T47D (cell line): Measurements from ENCODE around the gene DPYD.

Experiments
- DNase-seq, 2 experiments: peaks; one replicate each; pipeline versions ENCODE4 v3.0.0 to v3.0.0-alpha.2; 2011 to 2012; ENCODE audit warnings: low read depth in 1 of 2, low spot score in 1 of 2
- JUND ChIP-seq: IDR thresholded peaks from 2 replicates; pipeline ENCODE4 v1.6.1; 2012; ENCODE audit warnings: low read depth
- in situ Hi-C: cut with HindIII; loops from 2 replicates; pipeline ENCODE4 v1.10.0; 2016; ENCODE audit warnings: low sequenced_read_pairs, low pct_unique_long_range_greater_than_20kb

DPYD gene

GRCh38 chr1:97632776-97633175 lies 288.1 kb downstream of the DPYD start:
- TF ChIP-seq JUND: no peak
- in situ Hi-C loops: no loop called here
- DNase-seq: no peak

DNA sequence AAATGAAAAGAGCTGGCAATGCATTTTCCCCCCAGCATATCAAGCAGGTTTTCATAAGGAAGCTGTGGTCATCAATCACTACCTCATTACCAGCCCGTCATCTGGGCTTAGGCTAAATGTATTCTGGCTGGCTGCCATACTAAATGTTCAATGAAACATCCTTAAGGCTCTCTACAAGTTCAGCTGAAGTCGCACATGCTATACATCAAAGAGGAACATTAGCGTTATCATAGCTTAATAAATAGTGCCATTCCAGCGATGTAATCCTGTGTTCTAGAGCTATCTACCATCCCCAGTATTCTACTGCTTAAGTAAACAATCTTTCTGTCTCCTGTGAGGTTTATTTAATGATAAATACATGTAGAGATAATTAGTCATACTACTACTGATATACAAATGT lies 288.8 kb downstream of the DPYD start:
- no peak for DNase-seq
- no peak for TF ChIP-seq JUND
- in situ Hi-C loops: no loop called here

DNA sequence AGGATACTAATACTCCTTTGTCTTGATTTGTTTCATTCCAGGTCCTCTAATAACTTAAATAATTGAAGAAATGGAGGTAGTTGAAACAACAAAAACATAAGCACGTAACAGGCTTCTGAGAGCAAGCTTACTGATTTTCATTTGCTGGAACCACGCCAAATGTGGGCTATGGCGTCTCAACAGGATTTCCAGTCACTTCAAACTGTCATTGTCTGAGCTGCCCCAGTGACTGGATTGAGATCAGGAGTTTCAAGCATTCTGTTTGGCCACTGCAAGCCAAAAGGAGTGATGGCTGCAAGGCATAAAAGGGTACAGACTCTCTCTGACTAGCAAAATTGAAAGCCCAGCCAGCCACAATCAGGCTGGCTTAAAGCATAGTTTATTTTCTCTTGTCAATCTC lies 289.9 kb downstream of the DPYD start:
- in situ Hi-C loops: no loop called here
- TF ChIP-seq JUND: no peak
- no peak for DNase-seq

DNA sequence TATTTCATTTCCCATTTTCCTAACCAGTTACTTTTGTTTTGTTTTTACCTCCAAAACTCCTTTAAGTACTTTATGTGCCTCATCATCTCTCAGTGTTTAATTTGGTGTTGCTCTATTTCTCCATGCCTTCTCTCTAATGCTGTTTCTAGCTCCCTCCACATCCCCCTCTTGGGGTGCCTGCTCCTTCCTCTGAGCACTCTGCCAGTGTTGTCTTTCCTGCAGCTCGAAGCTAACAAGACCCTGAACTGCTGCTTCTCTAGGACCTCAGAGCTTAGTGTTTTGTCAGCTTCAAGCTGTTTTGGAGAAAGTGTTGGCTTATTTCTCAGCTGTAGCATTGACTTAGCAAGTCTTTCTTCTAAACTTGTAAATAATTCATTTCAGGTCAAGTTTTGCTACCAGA lies 290.6 kb downstream of the DPYD start:
- in situ Hi-C loops: no loop called here
- no peak for DNase-seq
- TF ChIP-seq JUND: no peak

GRCh38 chr1:97623220-97623619 lies 297.6 kb downstream of the DPYD start:
- no peak for TF ChIP-seq JUND
- in situ Hi-C loops: no loop called here
- no peak for DNase-seq

- no peak for DNase-seq
- TF ChIP-seq JUND: no peak
- in situ Hi-C loops: no loop called here
Measured at GRCh38 chr1:97621955-97622354, 298.9 kb downstream of the DPYD start.

GRCh38 chr1:97619706-97620105 lies 301.1 kb downstream of the DPYD start:
- no peak for TF ChIP-seq JUND
- no peak for DNase-seq
- in situ Hi-C loops: no loop called here

- no peak for DNase-seq
- in situ Hi-C loops: no loop called here
- no peak for TF ChIP-seq JUND
Measured at GRCh38 chr1:97610748-97611147, 310.1 kb downstream of the DPYD start.

DNA sequence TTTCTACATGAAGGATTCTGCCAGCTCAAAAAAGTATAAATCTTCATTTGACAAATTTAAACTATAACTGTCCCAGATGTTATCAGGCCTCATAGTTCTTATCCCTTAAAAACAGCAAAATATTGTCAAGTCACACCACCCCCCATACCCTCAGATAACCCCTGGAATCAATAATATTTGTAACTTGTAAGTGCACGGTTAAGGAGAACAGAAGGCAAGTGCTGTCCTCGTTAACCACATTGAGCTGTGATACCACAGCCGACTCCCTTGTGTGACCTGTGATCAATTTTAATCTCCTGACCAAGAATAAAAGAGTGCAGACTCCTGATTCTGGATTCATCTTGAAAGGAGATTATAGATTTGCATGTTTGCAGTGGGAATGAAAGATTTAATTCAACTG lies 310.7 kb downstream of the DPYD start:
- no peak for TF ChIP-seq JUND
- DNase-seq: no peak
- in situ Hi-C loops: no loop called here

- DNase-seq: no peak
- in situ Hi-C loops: no loop called here
- no peak for TF ChIP-seq JUND
Measured at GRCh38 chr1:97608272-97608671, 312.6 kb downstream of the DPYD start.

DNA sequence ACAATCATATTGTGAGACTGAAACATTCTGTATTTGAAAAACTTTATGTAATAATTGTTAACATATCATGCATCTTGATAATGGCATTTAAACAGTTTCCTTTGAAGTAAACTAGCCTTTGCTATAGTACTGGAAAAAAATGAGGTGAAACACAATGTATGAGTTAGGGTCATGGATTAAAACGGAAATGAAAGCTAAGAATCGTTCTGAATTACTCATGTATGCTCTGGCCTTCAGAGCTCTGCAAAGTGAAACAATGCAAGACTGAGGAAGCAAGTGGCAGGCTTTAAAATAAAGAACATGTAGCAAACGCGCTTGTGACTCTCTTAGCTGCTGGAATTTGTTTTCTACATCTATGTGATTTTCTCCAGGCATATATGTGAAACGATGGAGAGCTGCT lies 317.1 kb downstream of the DPYD start:
- TF ChIP-seq JUND: no peak
- in situ Hi-C loops: no loop called here
- no peak for DNase-seq

- in situ Hi-C loops: no loop called here
- DNase-seq: no peak
- no peak for TF ChIP-seq JUND
Measured at GRCh38 chr1:97603218-97603617, 317.6 kb downstream of the DPYD start.

GRCh38 chr1:97599447-97599846 lies 321.4 kb downstream of the DPYD start:
- DNase-seq: no peak
- in situ Hi-C loops: no loop called here
- TF ChIP-seq JUND: no peak

GRCh38 chr1:97593192-97593591 lies 327.6 kb downstream of the DPYD start:
- in situ Hi-C loops: no loop called here
- TF ChIP-seq JUND: no peak
- no peak for DNase-seq

- DNase-seq: no peak
- no peak for TF ChIP-seq JUND
Measured at GRCh38 chr1:97588772-97589171, 332.1 kb downstream of the DPYD start.

More at GRCh38 chr1:97588772-97589171, 332.1 kb downstream of the DPYD start:
- in situ Hi-C loops: no loop called here
